Measurements from ENCODE around the gene PNPLA6. TPM values are rescaled to one million over a fixed set of nuclear protein-coding genes. Genes with fewer than 3 reads are reported as not detected.

PNPLA6 gene
- total RNA-seq, 2 experiments from 2014 or later: 62.0 to 70.9 TPM

DNA sequence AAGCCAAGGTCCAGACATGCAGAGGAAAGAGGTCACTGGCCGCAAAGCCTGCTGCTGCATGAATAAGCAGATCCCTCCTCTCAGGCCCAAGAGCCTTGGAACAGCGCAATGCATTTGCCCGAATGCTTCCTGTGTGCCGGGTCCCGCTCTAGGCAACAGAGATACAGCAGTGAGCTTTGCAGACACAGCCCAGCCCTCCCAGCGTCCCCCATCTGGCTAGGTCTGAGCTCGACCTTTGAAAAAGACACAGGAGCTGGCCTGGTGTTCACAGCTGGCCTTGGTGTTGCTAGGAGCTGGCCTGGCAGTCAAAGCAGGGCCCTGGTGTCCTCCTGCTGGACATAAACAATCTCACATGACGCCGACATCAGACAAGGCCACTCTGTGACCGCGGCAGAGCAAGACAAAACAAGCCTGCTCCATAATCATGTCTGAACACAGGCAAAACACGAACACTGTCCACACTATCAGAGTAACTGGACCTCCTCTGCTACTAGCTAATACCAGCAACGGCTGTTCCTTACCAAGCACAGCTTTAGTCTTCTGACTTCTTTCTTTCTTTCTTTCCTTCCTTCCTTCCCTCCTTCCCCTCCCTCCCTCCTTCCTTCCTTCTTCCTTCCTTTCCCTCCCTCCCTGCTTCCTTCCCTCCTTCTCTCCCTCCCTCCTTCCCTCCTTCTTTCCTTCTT is 41.0 kb upstream of the PNPLA6 start:
- ChIA-PET POLR2A (interaction anchor here (0.6 kb wide), 1 partner anchor 9 kb away, joined by 4 read pairs; no protein-coding TSS in a partner anchor), CTCF (interaction anchor here (0.5 to 0.7 kb wide), 2 partner anchors 63 to 157 kb away, joined by 4 read pairs; no protein-coding TSS in a partner anchor)
- H3K27me3 Mint-ChIP-seq: peaks cover 30% of the 10 kb centered on the region
- H3K9me3 Mint-ChIP-seq: no peaks in the 10 kb centered on the region
- H3K36me3 Mint-ChIP-seq (ENCODE audit: low read depth): no peaks in the 10 kb centered on the region
- ATAC-seq (ENCODE audit: poor library complexity): no peak
- Histone ChIP-seq H3K36me3 (ENCODE audit: insufficient read depth, low read length) (no peaks in the 10 kb centered on the region), H3K4me1 (ENCODE audit: insufficient read depth, low read length) (peaks cover 2% of the 10 kb centered on the region), H3K9me3 (ENCODE audit: control insufficient read depth in 1 of 2, insufficient read depth in 1 of 2, low read length in 2 of 2) (no peaks in the 10 kb centered on the region), H3K27me3 (ENCODE audit: control insufficient read depth in 1 of 2, insufficient read depth in 2 of 2, low read length in 2 of 2) (peaks cover 0 to 2% of the 10 kb centered on the region in 2 experiments), H3K27ac (ENCODE audit: low read depth in 1 of 2, low read length in 2 of 2) (no peak overlapping the region), H3K4me3 (ENCODE audit: low read length) (no peak overlapping the region)
- H3K27ac Mint-ChIP-seq: no peak overlapping the region
- H3K4me1 Mint-ChIP-seq (ENCODE audit: low read depth): peaks cover 2% of the 10 kb centered on the region
- H3K4me3 Mint-ChIP-seq: no peak overlapping the region
- TF ChIP-seq, protein P1, sequence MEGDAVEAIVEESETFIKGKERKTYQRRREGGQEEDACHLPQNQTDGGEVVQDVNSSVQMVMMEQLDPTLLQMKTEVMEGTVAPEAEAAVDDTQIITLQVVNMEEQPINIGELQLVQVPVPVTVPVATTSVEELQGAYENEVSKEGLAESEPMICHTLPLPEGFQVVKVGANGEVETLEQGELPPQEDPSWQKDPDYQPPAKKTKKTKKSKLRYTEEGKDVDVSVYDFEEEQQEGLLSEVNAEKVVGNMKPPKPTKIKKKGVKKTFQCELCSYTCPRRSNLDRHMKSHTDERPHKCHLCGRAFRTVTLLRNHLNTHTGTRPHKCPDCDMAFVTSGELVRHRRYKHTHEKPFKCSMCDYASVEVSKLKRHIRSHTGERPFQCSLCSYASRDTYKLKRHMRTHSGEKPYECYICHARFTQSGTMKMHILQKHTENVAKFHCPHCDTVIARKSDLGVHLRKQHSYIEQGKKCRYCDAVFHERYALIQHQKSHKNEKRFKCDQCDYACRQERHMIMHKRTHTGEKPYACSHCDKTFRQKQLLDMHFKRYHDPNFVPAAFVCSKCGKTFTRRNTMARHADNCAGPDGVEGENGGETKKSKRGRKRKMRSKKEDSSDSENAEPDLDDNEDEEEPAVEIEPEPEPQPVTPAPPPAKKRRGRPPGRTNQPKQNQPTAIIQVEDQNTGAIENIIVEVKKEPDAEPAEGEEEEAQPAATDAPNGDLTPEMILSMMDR (IDR thresholded peaks at IDR 0.05): no peak
- DNase-seq: no peak
- intact Hi-C loops (cut with DNase I, micrococcal nuclease): no loop called here

- POLR2A ChIA-PET: no interaction called here
- H3K4me1 Mint-ChIP-seq (ENCODE audit: low read depth): no peaks in the 10 kb centered on the region
- H3K9me3 Mint-ChIP-seq: no peaks in the 10 kb centered on the region
- H3K27ac Mint-ChIP-seq: no peak overlapping the region
- H3K27ac ChIP-seq (ENCODE audit: low read depth in 1 of 2, low read length in 2 of 2): no peak overlapping the region
- TF ChIP-seq, protein P1 (IDR thresholded peaks at IDR 0.05): no peak
- no peaks in the 10 kb centered on the region for H3K36me3 ChIP-seq (ENCODE audit: insufficient read depth, low read length)
- H3K36me3 Mint-ChIP-seq (ENCODE audit: low read depth): no peaks in the 10 kb centered on the region
- H3K4me3 Mint-ChIP-seq: no peak overlapping the region
- H3K27me3 ChIP-seq (ENCODE audit: control insufficient read depth in 1 of 2, insufficient read depth in 2 of 2, low read length in 2 of 2): peaks cover 11 to 14% of the 10 kb centered on the region in 2 experiments
- H3K9me3 ChIP-seq (ENCODE audit: control insufficient read depth in 1 of 2, insufficient read depth in 1 of 2, low read length in 2 of 2): no peaks in the 10 kb centered on the region
- intact Hi-C loops (cut with DNase I, micrococcal nuclease): no loop called here
- H3K27me3 Mint-ChIP-seq: peaks cover 47% of the 10 kb centered on the region
- ATAC-seq (ENCODE audit: poor library complexity): no peak
- CTCF ChIA-PET: interaction anchor here (0.6 kb wide), 1 partner anchor 1350 kb away, joined by 3 read pairs; no protein-coding TSS in a partner anchor
- H3K4me1 ChIP-seq (ENCODE audit: insufficient read depth, low read length): peaks cover 10% of the 10 kb centered on the region
- H3K4me3 ChIP-seq (ENCODE audit: low read length): no peak overlapping the region
- DNase-seq: no peak
Observed at GRCh38 chr19:7497292-7497691, 38.2 kb upstream of the PNPLA6 start.

DNA sequence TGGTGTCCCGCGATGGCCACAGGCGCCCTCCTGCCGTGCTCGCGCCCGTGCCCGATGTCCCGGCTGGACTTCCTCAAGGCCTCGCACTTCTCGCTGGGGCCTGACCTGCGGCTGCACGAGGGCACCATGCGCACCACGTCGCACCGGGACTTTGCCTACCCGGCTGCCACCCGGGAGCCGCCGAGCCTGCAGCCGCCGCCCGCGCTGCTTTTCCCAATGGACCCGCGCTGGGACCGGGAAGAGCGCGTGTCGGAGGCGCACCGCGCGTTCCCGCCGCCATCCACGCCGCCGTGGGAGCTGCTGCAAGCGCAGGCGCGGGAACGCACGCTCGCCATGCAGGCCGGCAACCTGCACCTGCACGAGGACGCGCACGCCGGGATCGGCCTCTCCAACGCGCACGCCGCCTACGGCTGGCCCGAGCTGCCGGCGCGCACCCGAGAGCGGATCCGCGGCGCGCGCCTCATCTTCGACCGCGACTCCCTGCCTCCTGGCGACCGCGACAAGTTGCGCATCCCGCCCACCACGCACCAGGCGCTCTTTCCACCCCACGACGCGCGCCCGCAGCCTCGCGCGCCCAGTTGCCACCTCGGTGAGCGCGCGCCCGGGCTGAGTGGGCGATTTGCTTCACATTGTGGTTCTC is 34.6 kb upstream of the PNPLA6 start:
- intact Hi-C loops (cut with DNase I, micrococcal nuclease): no loop called here
- H3K9me3 Mint-ChIP-seq: no peaks in the 10 kb centered on the region
- Histone ChIP-seq H3K4me1 (ENCODE audit: insufficient read depth, low read length) (peaks cover 23% of the 10 kb centered on the region), H3K9me3 (ENCODE audit: control insufficient read depth in 1 of 2, insufficient read depth in 1 of 2, low read length in 2 of 2) (peaks cover 0 to 8% of the 10 kb centered on the region in 2 experiments), H3K27me3 (ENCODE audit: control insufficient read depth in 1 of 2, insufficient read depth in 2 of 2, low read length in 2 of 2) (peaks cover 30 to 32% of the 10 kb centered on the region in 2 experiments), H3K4me3 (ENCODE audit: low read length) (no peak overlapping the region), H3K27ac (ENCODE audit: low read depth in 1 of 2, low read length in 2 of 2) (no peak overlapping the region), H3K36me3 (ENCODE audit: insufficient read depth, low read length) (no peaks in the 10 kb centered on the region)
- TF ChIP-seq, protein P1 (IDR thresholded peaks at IDR 0.05): no peak
- CTCF ChIA-PET: no interaction called here
- H3K4me3 Mint-ChIP-seq: no peak overlapping the region
- no peak overlapping the region for H3K27ac Mint-ChIP-seq
- POLR2A ChIA-PET: no interaction called here
- H3K36me3 Mint-ChIP-seq (ENCODE audit: low read depth): no peaks in the 10 kb centered on the region
- peaks cover 8% of the 10 kb centered on the region for H3K4me1 Mint-ChIP-seq (ENCODE audit: low read depth)
- peak in 7 of 14 experiments; percentile 26 to 60 (median 40) for DNase-seq
- H3K27me3 Mint-ChIP-seq: peaks cover 64% of the 10 kb centered on the region
- ATAC-seq (ENCODE audit: poor library complexity): peak; percentile 39
